Esophagus squamous epithelium (tissue), 4 donors: ENCODE results near the gene ECT2L.

Source experiments
- POLR2A ChIP-seq, 4 donors: fragments of 450-650 bp; IDR thresholded peaks; one replicate each; pipeline ENCODE4 v1.6.1; 2017; ENCODE audit warnings: antibody characterized with exemption in 4 of 4, mild to moderate bottlenecking in 4 of 4, moderate library complexity in 3 of 4
- TF ChIP-seq, protein P1 (sequence below), 6 experiments: fragments of 450-650 bp in 4 of 6; fragments of 200-600 bp in 2 of 6; sonication (generic) in 2 of 6; IDR thresholded peaks; one replicate each; pipeline ENCODE4 v1.5.1; 2016 to 2019; ENCODE audit warnings: antibody characterized with exemption in 6 of 6, mild to moderate bottlenecking in 4 of 6, moderate library complexity in 4 of 6

DNA sequence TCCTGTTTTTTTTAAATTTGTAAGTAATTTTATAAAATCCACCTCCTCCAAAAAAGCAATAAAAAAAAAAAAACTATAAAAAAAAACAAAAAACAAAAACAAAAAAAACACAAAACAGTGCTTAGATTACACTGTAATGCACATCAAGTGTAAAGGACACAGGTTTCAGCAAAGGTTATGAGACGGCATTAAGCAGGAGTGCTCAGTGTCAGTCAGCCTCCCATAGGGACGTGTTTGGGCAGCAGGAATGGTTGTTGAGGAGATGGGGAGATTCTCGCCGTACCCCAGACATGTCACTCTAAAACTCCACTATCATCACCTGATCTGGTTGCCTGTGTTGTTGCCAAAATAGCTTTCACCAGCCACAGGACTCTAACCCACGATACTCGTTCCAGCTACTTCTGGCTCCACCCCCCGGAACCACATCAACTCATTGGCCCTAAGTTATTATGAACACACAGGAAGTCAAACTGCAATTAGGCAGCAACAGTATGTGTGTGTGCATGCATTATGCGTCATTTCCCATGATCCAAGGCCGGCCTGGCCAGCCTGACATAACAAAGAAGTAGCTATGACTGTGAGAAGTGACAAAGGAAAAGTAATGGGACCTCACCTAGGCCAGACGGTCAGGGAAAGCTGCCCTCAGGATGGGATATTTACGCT lies 28.7 kb downstream of the ECT2L start:
- TF ChIP-seq, protein P1, sequence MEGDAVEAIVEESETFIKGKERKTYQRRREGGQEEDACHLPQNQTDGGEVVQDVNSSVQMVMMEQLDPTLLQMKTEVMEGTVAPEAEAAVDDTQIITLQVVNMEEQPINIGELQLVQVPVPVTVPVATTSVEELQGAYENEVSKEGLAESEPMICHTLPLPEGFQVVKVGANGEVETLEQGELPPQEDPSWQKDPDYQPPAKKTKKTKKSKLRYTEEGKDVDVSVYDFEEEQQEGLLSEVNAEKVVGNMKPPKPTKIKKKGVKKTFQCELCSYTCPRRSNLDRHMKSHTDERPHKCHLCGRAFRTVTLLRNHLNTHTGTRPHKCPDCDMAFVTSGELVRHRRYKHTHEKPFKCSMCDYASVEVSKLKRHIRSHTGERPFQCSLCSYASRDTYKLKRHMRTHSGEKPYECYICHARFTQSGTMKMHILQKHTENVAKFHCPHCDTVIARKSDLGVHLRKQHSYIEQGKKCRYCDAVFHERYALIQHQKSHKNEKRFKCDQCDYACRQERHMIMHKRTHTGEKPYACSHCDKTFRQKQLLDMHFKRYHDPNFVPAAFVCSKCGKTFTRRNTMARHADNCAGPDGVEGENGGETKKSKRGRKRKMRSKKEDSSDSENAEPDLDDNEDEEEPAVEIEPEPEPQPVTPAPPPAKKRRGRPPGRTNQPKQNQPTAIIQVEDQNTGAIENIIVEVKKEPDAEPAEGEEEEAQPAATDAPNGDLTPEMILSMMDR (IDR thresholded peaks at IDR 0.05), result no peak
- TF ChIP-seq POLR2A (IDR thresholded peaks at IDR 0.05), result no peak
